IPS-NIHi7 (cell line): ENCODE results near the gene FOXP1.

Experiments
- DNase-seq: peaks from one replicate; pipeline ENCODE4 v3.0.0; 2012; ENCODE audit warnings: mixed read lengths; ENCODE audit errors: extremely low spot score

The FOXP1 gene

GRCh38 chr3:71583566-71584393, at the start of gene FOXP1:
FOXP1 (minus strand) TSS chr3:71583728; CDS start chr3:71198381, 385,347 bp downstream.
- peak; percentile 46 for DNase-seq

GRCh38 chr3:71629711-71630110, 46.2 kb upstream of the FOXP1 start:
- DNase-seq, result no peak

- DNase-seq, result no peak
Measured at GRCh38 chr3:71629289-71629688, 45.8 kb upstream of the FOXP1 start.

- no peak for DNase-seq
Measured at GRCh38 chr3:71628522-71628921, 45.0 kb upstream of the FOXP1 start.

- DNase-seq, result no peak
Measured at GRCh38 chr3:71625676-71626075, 42.1 kb upstream of the FOXP1 start.

GRCh38 chr3:71621825-71622537, 38.5 kb upstream of the FOXP1 start:
- DNase-seq, result no peak

GRCh38 chr3:71618538-71618937, 35.0 kb upstream of the FOXP1 start:
- no peak for DNase-seq

GRCh38 chr3:71616571-71617021, 33.1 kb upstream of the FOXP1 start:
- DNase-seq, result no peak

GRCh38 chr3:71614869-71615268, 31.3 kb upstream of the FOXP1 start:
- no peak for DNase-seq

- no peak for DNase-seq
Measured at GRCh38 chr3:71614426-71614825, 30.9 kb upstream of the FOXP1 start.

- DNase-seq, result no peak
Measured at GRCh38 chr3:71611099-71611498, 27.6 kb upstream of the FOXP1 start.

GRCh38 chr3:71607364-71607763, 23.8 kb upstream of the FOXP1 start:
- DNase-seq, result no peak

- no peak for DNase-seq
Measured at GRCh38 chr3:71606582-71606981, 23.1 kb upstream of the FOXP1 start.

- DNase-seq, result no peak
Measured at GRCh38 chr3:71602256-71602655, 18.7 kb upstream of the FOXP1 start.

GRCh38 chr3:71601811-71602210, 18.3 kb upstream of the FOXP1 start:
- no peak for DNase-seq

- no peak for DNase-seq
Measured at GRCh38 chr3:71600646-71601288, 17.2 kb upstream of the FOXP1 start.

- DNase-seq, result no peak
Measured at GRCh38 chr3:71599416-71599815, 15.9 kb upstream of the FOXP1 start.

- DNase-seq, result no peak
Measured at GRCh38 chr3:71598292-71598691, 14.8 kb upstream of the FOXP1 start.

- DNase-seq, result no peak
Measured at GRCh38 chr3:71597286-71597685, 13.8 kb upstream of the FOXP1 start.

- DNase-seq, result no peak
Measured at GRCh38 chr3:71593106-71593505, 9.6 kb upstream of the FOXP1 start.

- no peak for DNase-seq
Measured at GRCh38 chr3:71591101-71591500, 7.6 kb upstream of the FOXP1 start.

- DNase-seq, result no peak
Measured at GRCh38 chr3:71589132-71589531, 5.6 kb upstream of the FOXP1 start.

GRCh38 chr3:71587958-71588357, 4.4 kb upstream of the FOXP1 start:
- no peak for DNase-seq
